C4-2B (cell line): ENCODE measurements around the gene FAHD2A.

Experiments
- CTCF ChIP-seq: fragments of 450-650 bp; conservative IDR thresholded peaks from 2 replicates; pipeline ENCODE4 v1.5.1; 2017; ENCODE audit warnings: mild to moderate bottlenecking
- ZFX ChIP-seq: fragments of 450-650 bp; IDR thresholded peaks from 2 replicates; pipeline ENCODE4 v1.6.1; 2017

DNA sequence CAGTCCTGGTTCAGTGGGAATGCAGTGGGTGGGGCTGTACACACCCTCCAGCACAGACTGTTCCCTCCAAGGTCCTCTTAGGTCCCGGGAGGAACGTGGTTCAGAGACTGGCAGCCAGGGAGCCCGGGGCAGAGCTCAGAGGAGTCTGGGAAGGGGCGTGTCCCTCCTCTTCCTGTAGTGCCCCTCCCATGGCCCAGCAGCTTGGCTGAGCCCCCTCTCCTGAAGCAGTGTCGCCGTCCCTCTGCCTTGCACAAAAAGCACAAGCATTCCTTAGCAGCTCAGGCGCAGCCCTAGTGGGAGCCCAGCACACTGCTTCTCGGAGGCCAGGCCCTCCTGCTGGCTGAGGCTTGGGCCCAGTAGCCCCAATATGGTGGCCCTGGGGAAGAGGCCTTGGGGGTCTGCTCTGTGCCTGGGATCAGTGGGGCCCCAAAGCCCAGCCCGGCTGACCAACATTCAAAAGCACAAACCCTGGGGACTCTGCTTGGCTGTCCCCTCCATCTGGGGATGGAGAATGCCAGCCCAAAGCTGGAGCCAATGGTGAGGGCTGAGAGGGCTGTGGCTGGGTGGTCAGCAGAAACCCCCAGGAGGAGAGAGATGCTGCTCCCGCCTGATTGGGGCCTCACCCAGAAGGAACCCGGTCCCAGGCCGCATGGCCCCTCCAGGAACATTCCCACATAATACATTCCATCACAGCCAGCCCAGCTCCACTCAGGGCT lies 17.5 kb upstream of the FAHD2A start:
- no peak for TF ChIP-seq CTCF
- no peak for TF ChIP-seq ZFX
